Body of pancreas (tissue), 4 donors: ENCODE results near the gene ALOX15B.

ENCODE experiments used
- CTCF ChIP-seq, 7 experiments: fragments of 450-650 bp in 4 of 7; fragments of 200-600 bp in 3 of 7; sonication (generic) in 3 of 7; IDR thresholded peaks; one replicate each; pipeline ENCODE4 v1.5.1; 2016 to 2019; ENCODE audit warnings: antibody characterized with exemption in 7 of 7
- POLR2A ChIP-seq, 3 donors: fragments of 450-650 bp; IDR thresholded peaks; one replicate each; pipeline ENCODE4 v1.6.1; 2016; ENCODE audit warnings: antibody characterized with exemption in 3 of 3, mild to moderate bottlenecking in 2 of 3

- TF ChIP-seq POLR2A (IDR thresholded peaks at IDR 0.05), result no peak
- TF ChIP-seq CTCF (IDR thresholded peaks at IDR 0.05), result no peak
Observed at GRCh38 chr17:8012996-8013640, 25.7 kb upstream of the ALOX15B start.
